Liver (tissue), 9 donors: ENCODE measurements around the gene PTPRN2. TPM values are rescaled to one million over a fixed set of nuclear protein-coding genes. Genes with fewer than 3 reads are reported as not detected.

Experiments used
- DNase-seq: peaks from one replicate; pipeline ENCODE4 v3.0.0-alpha.2; 2017; ENCODE audit warnings: low spot score
- H3K27ac ChIP-seq, 2 donors: one replicate each; pipeline ENCODE4 v1.7.0; 2013; ENCODE audit warnings: inconsistent platforms in 2 of 2, low read length in 2 of 2, control low read depth in 1 of 2, low read depth in 1 of 2, mild to moderate bottlenecking in 1 of 2
- H3K27me3 ChIP-seq, 4 donors: one replicate each; pipeline versions ENCODE4 v1.6.1 to v1.7.0; 2013; ENCODE audit warnings: low read length in 3 of 4, inconsistent platforms in 1 of 4, mild to moderate bottlenecking in 1 of 4, moderate library complexity in 1 of 4; ENCODE audit not compliant: control insufficient read depth in 4 of 4, insufficient read depth in 4 of 4
- H3K36me3 ChIP-seq, 4 donors: one replicate each; pipeline versions ENCODE4 v1.6.1 to v1.7.0; 2013; ENCODE audit warnings: low read length in 3 of 4, mild to moderate bottlenecking in 3 of 4, low read depth in 1 of 4, moderate library complexity in 1 of 4; ENCODE audit not compliant: control insufficient read depth in 4 of 4, insufficient read depth in 3 of 4
- H3K4me1 ChIP-seq, 4 donors: one replicate each; pipeline versions ENCODE4 v1.6.1 to v1.7.0; 2013; ENCODE audit warnings: low read length in 3 of 4, mild to moderate bottlenecking in 3 of 4, moderate library complexity in 1 of 4; ENCODE audit not compliant: control insufficient read depth in 4 of 4, insufficient read depth in 4 of 4
- H3K4me3 ChIP-seq, 3 donors: one replicate each; pipeline versions ENCODE4 v1.6.1 to v1.7.0; 2013; ENCODE audit warnings: low read length in 3 of 3, control low read depth in 1 of 3, low read depth in 1 of 3, mild to moderate bottlenecking in 1 of 3
- H3K9ac ChIP-seq, 2 donors: one replicate each; pipeline ENCODE4 v1.7.0; 2013; ENCODE audit warnings: low read length in 2 of 2, mild to moderate bottlenecking in 2 of 2, moderate library complexity in 2 of 2, control low read depth in 1 of 2, low read depth in 1 of 2
- H3K9me3 ChIP-seq, 4 donors: one replicate each; pipeline versions ENCODE4 v1.6.1 to v1.7.0; 2013; ENCODE audit warnings: low read length in 3 of 4; ENCODE audit not compliant: control insufficient read depth in 4 of 4
- ATF3 ChIP-seq: IDR thresholded peaks from 2 replicates; pipeline ENCODE4 v1.6.1; 2016; ENCODE audit warnings: antibody characterized with exemption
- CTCF ChIP-seq: fragments of 150-350 bp; IDR thresholded peaks from 2 replicates; pipeline ENCODE4 v1.5.1; 2017; ENCODE audit warnings: improper control_type of control experiment, low read depth, low read length; ENCODE audit not compliant: missing input control
- FOXA1 ChIP-seq: IDR thresholded peaks from 2 replicates; pipeline ENCODE4 v1.6.1; 2016; ENCODE audit warnings: antibody characterized with exemption
- FOXA2 ChIP-seq: IDR thresholded peaks from 2 replicates; pipeline ENCODE4 v1.6.1; 2016; ENCODE audit warnings: antibody characterized with exemption
- HNF4G ChIP-seq: IDR thresholded peaks from 2 replicates; pipeline ENCODE4 v1.6.1; 2016; ENCODE audit warnings: antibody characterized with exemption
- NR2F2 ChIP-seq: IDR thresholded peaks from 2 replicates; pipeline ENCODE4 v1.6.1; 2016; ENCODE audit warnings: antibody characterized with exemption
- REST ChIP-seq: IDR thresholded peaks from 2 replicates; pipeline ENCODE4 v1.6.1; 2016; ENCODE audit warnings: antibody characterized with exemption, mild to moderate bottlenecking
- ZBTB33 ChIP-seq: IDR thresholded peaks from 2 replicates; pipeline ENCODE4 v1.6.1; 2016; ENCODE audit warnings: antibody characterized with exemption
- WGBS: extraction: QIAGEN DNeasy Blood & Tissue Kit; methylation state at CpG from one replicate; pipeline ENCODE4 v1.1.7; 2013; 5-methylcytosine and 5-hydroxymethylcytosine counted together
- polyA plus RNA-seq, 2 donors: library from polyadenylated mRNA; stranded (reverse) in 1 of 2; unstranded in 1 of 2; fragments of 200-250 nt in 1 of 2; fragments of >200 nt in 1 of 2; fragmentation: Nextera tagmentation in 1 of 2; extraction: Ambion mirVana in 1 of 2; gene quantifications; one replicate each; pipeline versions ENCODE4 v1.2.1 to v1.2.3, GENCODE V29; 2013 to 2015
- total RNA-seq, 2 donors: library from RNA; depleted of rRNA; stranded (reverse); fragments of >200 nt; gene quantifications; one replicate each; pipeline ENCODE4 v1.2.3, GENCODE V29; 2014
- donor health status: healthy.
- donor health status: healthy.
- donor health status: healthy.
- donor health status: healthy.
- donor health status: healthy.

PTPRN2 gene
- total and polyA plus RNA-seq, 4 donors = 0.75 to 1.9 (median 1.1) TPM

DNA sequence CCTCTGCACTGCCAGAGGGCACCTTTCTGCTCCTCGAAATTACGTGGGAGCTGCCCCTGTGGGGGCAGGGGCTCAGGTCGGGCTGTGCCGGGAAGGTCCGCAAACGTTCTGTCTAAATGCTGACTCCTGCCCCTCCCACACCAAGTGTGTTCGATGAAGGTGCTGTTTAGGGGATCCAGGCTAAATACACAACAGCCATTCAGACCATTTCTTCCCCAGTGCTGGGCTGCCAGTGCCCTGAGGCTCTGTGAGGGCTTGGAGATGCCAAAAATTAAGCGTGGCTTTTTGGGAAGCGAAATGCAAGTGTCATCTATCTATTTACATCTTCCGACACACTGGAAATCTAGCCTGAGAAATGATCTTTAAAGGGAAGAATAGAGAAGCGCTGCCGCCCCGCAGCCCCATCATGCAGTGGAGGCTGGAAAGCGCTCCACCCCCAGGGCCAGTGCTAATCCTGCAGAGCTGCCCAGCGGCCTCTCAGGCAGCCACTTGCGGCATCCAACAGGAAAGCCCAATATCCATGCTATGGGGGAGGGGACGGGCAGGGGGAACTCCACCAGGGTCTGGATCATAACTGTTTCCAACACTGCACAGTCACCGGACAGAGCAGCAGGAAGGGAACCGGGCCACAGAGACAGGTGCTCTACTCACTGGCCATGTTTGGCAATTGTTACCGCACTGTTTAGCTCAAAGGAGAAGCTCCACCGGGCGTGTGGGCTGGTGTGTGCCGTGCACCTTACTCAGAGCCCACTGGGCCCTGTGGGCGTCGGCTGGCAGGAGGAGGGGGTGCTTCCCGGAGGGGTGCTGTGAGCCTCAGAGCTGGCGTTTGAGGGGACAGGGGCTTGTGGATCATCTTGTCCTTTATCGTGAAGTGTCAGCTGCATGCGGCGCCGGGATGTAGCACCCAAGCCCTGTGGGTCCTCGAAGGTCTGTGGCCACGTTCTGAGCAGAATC is 1045.3 kb downstream of the PTPRN2 start:
- DNase-seq = no peak
- no peaks in the 10 kb centered on the region for H3K9me3 ChIP-seq
- 90% methylated on average over 33 of the region's 33 CpGs for WGBS

More for the DNA sequence above, 1045.3 kb downstream of the PTPRN2 start:
- TF ChIP-seq REST (no peak), HNF4G (no peak), ZBTB33 (no peak), FOXA1 (no peak), ATF3 (no peak), FOXA2 (no peak), CTCF (no peak), NR2F2 (no peak)
- Histone ChIP-seq H3K9ac (no peak overlapping the region), H3K36me3 (no peaks in the 10 kb centered on the region), H3K27me3 (peaks cover 0 to 4% (median 0%) of the 10 kb centered on the region in 4 donors), H3K4me1 (no peaks in the 10 kb centered on the region), H3K27ac (no peak overlapping the region), H3K4me3 (no peak overlapping the region)
